ENCODE data around the gene C6. TPM values are rescaled to one million over a fixed set of nuclear protein-coding genes. Genes with fewer than 3 reads are reported as not detected.

C6 gene
- total RNA-seq, 1 donor from 2014 or later, result not detected

DNA sequence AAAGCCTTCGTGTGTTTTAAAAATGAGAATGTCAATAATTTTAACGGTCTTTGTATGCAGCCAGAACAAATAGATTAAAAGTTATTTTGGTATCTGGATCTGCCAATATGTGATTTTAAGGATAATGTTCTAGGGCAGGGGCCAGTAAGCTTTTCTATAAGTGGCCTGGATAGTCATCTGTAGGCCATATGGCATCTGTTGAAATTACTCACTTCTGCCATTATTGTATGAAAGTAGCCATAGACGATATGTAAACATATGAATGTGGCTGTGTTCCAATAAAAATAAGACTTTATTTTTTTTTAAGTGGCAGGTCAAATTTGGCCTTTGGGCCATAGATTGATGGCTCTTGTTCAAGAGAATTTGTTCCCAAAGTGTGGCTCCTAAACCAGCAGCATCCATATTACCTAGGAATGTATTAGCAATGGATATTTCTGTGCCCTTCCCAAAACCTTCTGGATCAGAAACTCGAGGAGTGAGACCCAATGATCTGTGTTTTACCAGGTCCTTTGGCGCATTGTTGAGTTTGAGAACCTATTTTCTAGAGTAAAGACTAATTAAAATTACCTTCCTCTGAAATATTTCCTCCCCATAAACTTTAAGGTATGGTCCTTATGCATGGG, 55.9 kb downstream of the C6 start:
- Mint-ChIP-seq H3K4me1 (ENCODE audit: unreplicated experiment) (no peaks in the 10 kb centered on the region), H3K4me3 (ENCODE audit: unreplicated experiment) (no peak overlapping the region), H3K36me3 (ENCODE audit: low read depth, unreplicated experiment) (no peaks in the 10 kb centered on the region), H3K27me3 (ENCODE audit: unreplicated experiment) (no peaks in the 10 kb centered on the region), H3K27ac (ENCODE audit: unreplicated experiment) (no peak overlapping the region), H3K9me3 (ENCODE audit: unreplicated experiment) (no peaks in the 10 kb centered on the region)
- TF ChIP-seq, protein P1, sequence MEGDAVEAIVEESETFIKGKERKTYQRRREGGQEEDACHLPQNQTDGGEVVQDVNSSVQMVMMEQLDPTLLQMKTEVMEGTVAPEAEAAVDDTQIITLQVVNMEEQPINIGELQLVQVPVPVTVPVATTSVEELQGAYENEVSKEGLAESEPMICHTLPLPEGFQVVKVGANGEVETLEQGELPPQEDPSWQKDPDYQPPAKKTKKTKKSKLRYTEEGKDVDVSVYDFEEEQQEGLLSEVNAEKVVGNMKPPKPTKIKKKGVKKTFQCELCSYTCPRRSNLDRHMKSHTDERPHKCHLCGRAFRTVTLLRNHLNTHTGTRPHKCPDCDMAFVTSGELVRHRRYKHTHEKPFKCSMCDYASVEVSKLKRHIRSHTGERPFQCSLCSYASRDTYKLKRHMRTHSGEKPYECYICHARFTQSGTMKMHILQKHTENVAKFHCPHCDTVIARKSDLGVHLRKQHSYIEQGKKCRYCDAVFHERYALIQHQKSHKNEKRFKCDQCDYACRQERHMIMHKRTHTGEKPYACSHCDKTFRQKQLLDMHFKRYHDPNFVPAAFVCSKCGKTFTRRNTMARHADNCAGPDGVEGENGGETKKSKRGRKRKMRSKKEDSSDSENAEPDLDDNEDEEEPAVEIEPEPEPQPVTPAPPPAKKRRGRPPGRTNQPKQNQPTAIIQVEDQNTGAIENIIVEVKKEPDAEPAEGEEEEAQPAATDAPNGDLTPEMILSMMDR (IDR thresholded peaks at IDR 0.05; ENCODE audit: unreplicated experiment), result no peak
- DNase-seq (ENCODE audit: low spot score), result no peak

DNA sequence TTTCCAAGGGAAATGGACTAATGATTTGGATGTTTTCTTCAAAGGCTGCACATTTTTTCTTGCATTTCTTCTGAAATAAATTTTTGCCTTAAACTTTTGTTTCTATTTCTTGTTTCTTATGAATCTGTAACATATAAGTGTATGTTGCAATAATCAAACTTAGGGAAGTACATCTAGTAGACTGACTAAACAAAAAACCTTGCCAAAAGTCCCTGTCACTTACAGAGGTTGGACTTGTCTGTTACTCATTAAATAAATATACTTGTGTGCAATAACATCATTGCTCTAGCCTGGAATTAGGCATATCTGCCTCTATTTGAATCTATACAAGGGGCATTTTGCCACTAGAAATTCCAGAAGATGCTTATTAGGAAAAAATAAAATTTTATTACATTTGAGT, 56.6 kb downstream of the C6 start:
- no peaks in the 10 kb centered on the region for H3K36me3 Mint-ChIP-seq (ENCODE audit: low read depth, unreplicated experiment)
- DNase-seq (ENCODE audit: low spot score), result no peak

DNA sequence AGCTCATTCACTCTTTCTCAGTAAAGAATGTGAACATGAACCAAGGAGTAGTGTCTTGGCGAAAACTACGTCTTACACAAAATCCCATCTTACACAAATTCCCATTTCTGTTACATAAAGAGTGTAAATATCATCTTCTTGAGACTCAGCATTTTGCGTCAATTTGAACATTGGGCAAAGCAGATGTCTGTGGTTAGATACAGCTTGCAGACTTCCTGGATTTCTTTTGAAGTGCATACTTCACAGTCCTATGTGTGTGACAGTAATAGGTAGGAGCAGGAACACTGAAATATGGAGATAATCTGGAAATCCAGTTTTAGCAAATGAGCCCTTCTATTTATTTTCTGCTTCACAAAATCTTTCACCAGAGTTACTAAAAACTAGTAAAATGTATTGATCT, 58.8 kb downstream of the C6 start:
- no peaks in the 10 kb centered on the region for H3K4me1 Mint-ChIP-seq (ENCODE audit: unreplicated experiment)
- no peaks in the 10 kb centered on the region for H3K36me3 Mint-ChIP-seq (ENCODE audit: low read depth, unreplicated experiment)
- DNase-seq (ENCODE audit: low spot score), result no peak
- no peak overlapping the region for H3K27ac Mint-ChIP-seq (ENCODE audit: unreplicated experiment)
- H3K9me3 Mint-ChIP-seq (ENCODE audit: unreplicated experiment), result no peaks in the 10 kb centered on the region
- TF ChIP-seq, protein P1 (IDR thresholded peaks at IDR 0.05; ENCODE audit: unreplicated experiment), result no peak
- no peaks in the 10 kb centered on the region for H3K27me3 Mint-ChIP-seq (ENCODE audit: unreplicated experiment)
- no peak overlapping the region for H3K4me3 Mint-ChIP-seq (ENCODE audit: unreplicated experiment)

More for the DNA sequence above, 56.6 kb downstream of the C6 start:
- TF ChIP-seq, protein P1 (IDR thresholded peaks at IDR 0.05; ENCODE audit: unreplicated experiment), result no peak
- Mint-ChIP-seq H3K27me3 (ENCODE audit: unreplicated experiment) (no peaks in the 10 kb centered on the region), H3K9me3 (ENCODE audit: unreplicated experiment) (no peaks in the 10 kb centered on the region), H3K27ac (ENCODE audit: unreplicated experiment) (no peak overlapping the region), H3K4me1 (ENCODE audit: unreplicated experiment) (no peaks in the 10 kb centered on the region), H3K4me3 (ENCODE audit: unreplicated experiment) (no peak overlapping the region)

DNA sequence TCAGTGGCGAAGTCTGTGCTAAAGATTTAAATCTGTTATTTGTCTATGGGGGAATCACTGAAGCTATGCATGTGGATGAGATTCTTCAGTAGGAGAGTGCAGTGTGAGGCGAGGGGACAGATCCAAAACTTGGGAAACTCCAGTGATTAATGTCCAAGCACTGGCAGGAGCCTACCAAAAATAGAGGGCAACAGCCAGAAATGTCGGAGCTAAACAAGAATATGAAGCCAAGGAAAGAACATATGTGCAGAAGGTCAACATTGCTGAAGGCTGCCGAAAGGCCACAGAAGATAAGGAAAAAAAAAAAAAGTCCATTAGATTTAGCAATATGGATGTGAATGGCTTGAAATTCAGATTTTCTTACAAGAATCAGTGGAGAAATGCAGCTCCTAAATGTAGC, 61.8 kb downstream of the C6 start:
- no peak for DNase-seq (ENCODE audit: low spot score)
- H3K27me3 Mint-ChIP-seq (ENCODE audit: unreplicated experiment), result no peaks in the 10 kb centered on the region
- no peaks in the 10 kb centered on the region for H3K9me3 Mint-ChIP-seq (ENCODE audit: unreplicated experiment)
- no peak overlapping the region for H3K27ac Mint-ChIP-seq (ENCODE audit: unreplicated experiment)
- H3K4me1 Mint-ChIP-seq (ENCODE audit: unreplicated experiment), result no peaks in the 10 kb centered on the region
- no peaks in the 10 kb centered on the region for H3K36me3 Mint-ChIP-seq (ENCODE audit: low read depth, unreplicated experiment)
- no peak overlapping the region for H3K4me3 Mint-ChIP-seq (ENCODE audit: unreplicated experiment)
- TF ChIP-seq, protein P1 (IDR thresholded peaks at IDR 0.05; ENCODE audit: unreplicated experiment), result no peak

DNA sequence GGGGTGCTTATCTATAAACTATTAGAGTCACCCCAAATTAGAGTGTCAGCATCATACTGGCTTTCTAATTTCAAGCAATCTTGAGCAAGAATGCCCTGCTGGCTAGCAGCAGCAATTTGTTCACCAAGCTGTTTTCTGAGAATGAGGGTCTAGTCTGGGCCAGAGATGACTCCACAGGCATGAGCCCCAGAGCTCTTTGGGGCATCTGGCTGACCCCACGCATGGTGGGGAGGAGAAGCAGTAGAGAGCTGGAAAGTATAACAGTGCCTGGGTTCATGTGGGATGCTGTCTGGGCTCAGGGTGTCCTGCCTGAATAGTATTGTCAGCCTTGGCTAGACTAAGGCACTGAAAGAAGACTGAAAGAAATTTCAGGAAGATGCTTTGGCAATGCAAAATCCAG, 64.9 kb downstream of the C6 start:
- Mint-ChIP-seq H3K4me3 (ENCODE audit: unreplicated experiment) (no peak overlapping the region), H3K27me3 (ENCODE audit: unreplicated experiment) (no peaks in the 10 kb centered on the region), H3K9me3 (ENCODE audit: unreplicated experiment) (no peaks in the 10 kb centered on the region), H3K27ac (ENCODE audit: unreplicated experiment) (no peak overlapping the region), H3K4me1 (ENCODE audit: unreplicated experiment) (no peaks in the 10 kb centered on the region), H3K36me3 (ENCODE audit: low read depth, unreplicated experiment) (no peaks in the 10 kb centered on the region)
- DNase-seq (ENCODE audit: low spot score), result no peak
- TF ChIP-seq, protein P1 (IDR thresholded peaks at IDR 0.05; ENCODE audit: unreplicated experiment), result no peak

All from endothelial cell (in vitro differentiated cells).